Calu3 (cell line): Measurements from ENCODE around the gene STAT6. TPM values are rescaled to one million over a fixed set of nuclear protein-coding genes. Genes with fewer than 3 reads are reported as not detected.

ENCODE experiments used
- BruUV-seq: library from RNA; stranded (reverse); fragments of 400-500 nt; replicated peaks from 2 replicates; lab custom pipeline; 2021; lab: Mats Ljungman, UMichigan
- CTCF ChIA-PET: fragments of 300-600 bp; sonication (Branson Sonifier 250); formaldehyde crosslinking; loops from one replicate; lab custom pipeline; 2022; ENCODE audit warnings: antibody characterized with exemption; lab: Charles Lee
- DNase-seq: peaks from one replicate; pipeline ENCODE4 v3.0.0; 2022
- H3K27ac Mint-ChIP-seq: one replicate; pipeline ENCODE4 v1.8.0; 2022; ENCODE audit warnings: mixed read lengths; ENCODE audit not compliant: unreplicated experiment
- H3K27me3 Mint-ChIP-seq: one replicate; pipeline ENCODE4 v1.8.0; 2022; ENCODE audit warnings: mixed read lengths; ENCODE audit not compliant: unreplicated experiment
- H3K36me3 Mint-ChIP-seq: one replicate; pipeline ENCODE4 v1.8.0; 2022; ENCODE audit warnings: mild to moderate bottlenecking, moderate library complexity, mixed read lengths; ENCODE audit not compliant: insufficient read depth, unreplicated experiment
- H3K4me1 Mint-ChIP-seq: one replicate; pipeline ENCODE4 v1.8.0; 2022; ENCODE audit warnings: mild to moderate bottlenecking, low read depth, mixed read lengths; ENCODE audit not compliant: unreplicated experiment
- H3K4me3 Mint-ChIP-seq: one replicate; pipeline ENCODE4 v1.8.0; 2022; ENCODE audit warnings: mild to moderate bottlenecking, low read depth, moderate library complexity, mixed read lengths; ENCODE audit not compliant: unreplicated experiment
- H3K9me3 Mint-ChIP-seq: one replicate; pipeline ENCODE4 v1.8.0; 2022; ENCODE audit warnings: low read depth, mixed read lengths; ENCODE audit not compliant: unreplicated experiment
- CTCF ChIP-seq: fragments of 200-600 bp; IDR thresholded peaks from one replicate; pipeline ENCODE4 v1.8.0; 2022; ENCODE audit warnings: antibody characterized with exemption; ENCODE audit not compliant: unreplicated experiment
- intact Hi-C: fragments of 100-400 bp; cut with micrococcal nuclease; formaldehyde crosslinking; loops from one replicate; pipeline ENCODE4 v1.10.0; 2022; ENCODE audit not compliant: unreplicated experiment
- total RNA-seq: library from RNA; stranded (reverse); gene quantifications from 2 replicates; pipeline ENCODE4 v1.2.3, GENCODE V29; 2022

The STAT6 gene
- total RNA-seq, 1 experiment from 2014 or later = 213 TPM

- TF ChIP-seq CTCF = no peak
- H3K9me3 Mint-ChIP-seq = no peaks in the 10 kb centered on the region
- no peak overlapping the region for H3K27ac Mint-ChIP-seq
- BruUV-seq = no TSS peak
- H3K4me1 Mint-ChIP-seq = peaks cover 15% of the 10 kb centered on the region
- intact Hi-C loops = no loop called here
- DNase-seq = no peak
- H3K27me3 Mint-ChIP-seq = peaks cover 18% of the 10 kb centered on the region
- H3K36me3 Mint-ChIP-seq = peaks cover 6% of the 10 kb centered on the region
- H3K4me3 Mint-ChIP-seq = no peak overlapping the region
- CTCF ChIA-PET = interaction anchor here (1.3 kb wide), 1 partner anchor 66 kb away, joined by 3 read pairs; no protein-coding TSS in a partner anchor
Measured at GRCh38 chr12:57116580-57117281, 5.6 kb upstream of the STAT6 start.

GRCh38 chr12:57112492-57113294 lies 1.5 kb upstream of the STAT6 start:
- CTCF ChIA-PET = interaction anchor here (0.6 to 3.0 kb wide), 30 partner anchors 8 to 609 kb away, joined by 3 to 148 read pairs (median 6); partner anchors contain the start of genes LRP1, NAB2, NEMP1 and RBMS2
- intact Hi-C loops = loop anchor here (1.0 to 5.0 kb wide), 3 partner anchors 43 to 355 kb away; no protein-coding TSS in a partner anchor
- H3K27me3 Mint-ChIP-seq = peaks cover 18% of the 10 kb centered on the region
- H3K27ac Mint-ChIP-seq = peak overlapping the region; percentile 84
- peak; percentile 84 for TF ChIP-seq CTCF
- peaks cover 37% of the 10 kb centered on the region for H3K36me3 Mint-ChIP-seq
- no TSS peak for BruUV-seq
- peak overlapping the region; percentile 77 for H3K4me3 Mint-ChIP-seq
- peaks cover 34% of the 10 kb centered on the region for H3K4me1 Mint-ChIP-seq
- no peak for DNase-seq
- H3K9me3 Mint-ChIP-seq = no peaks in the 10 kb centered on the region

GRCh38 chr12:57110104-57111030 lies 795 bp downstream of the STAT6 start:
- CTCF ChIA-PET = interaction anchor here (2.1 to 3.0 kb wide), 7 partner anchors 13 to 353 kb away, joined by 6 to 148 read pairs (median 28); partner anchors contain the start of genes LRP1, NAB2 and NEMP1
- intact Hi-C loops = loop anchor here (2.0 to 5.0 kb wide), 2 partner anchors 22 to 353 kb away; partner anchors contain the start of gene NAB2
- peaks cover 54% of the 10 kb centered on the region for H3K36me3 Mint-ChIP-seq

More at GRCh38 chr12:57110104-57111030, 795 bp downstream of the STAT6 start:
- peak; percentile 76 for DNase-seq
- Mint-ChIP-seq H3K27me3 (no peaks in the 10 kb centered on the region), H3K27ac (peak overlapping the region; percentile 84), H3K4me3 (peak overlapping the region; percentile 77), H3K9me3 (no peaks in the 10 kb centered on the region), H3K4me1 (peaks cover 37% of the 10 kb centered on the region)
- TSS peak; percentile 79 for BruUV-seq
- no peak for TF ChIP-seq CTCF
